Measurements from ENCODE around the gene ZMIZ1. TPM values are rescaled to one million over a fixed set of nuclear protein-coding genes. Genes with fewer than 3 reads are reported as not detected.
A peak's percentile ranks its signal among the peaks of the same experiment; 100 is the strongest.

The ZMIZ1 gene
- total and polyA plus RNA-seq, 2 experiments from 2014 or later: 48.2 to 78.8 TPM

DNA sequence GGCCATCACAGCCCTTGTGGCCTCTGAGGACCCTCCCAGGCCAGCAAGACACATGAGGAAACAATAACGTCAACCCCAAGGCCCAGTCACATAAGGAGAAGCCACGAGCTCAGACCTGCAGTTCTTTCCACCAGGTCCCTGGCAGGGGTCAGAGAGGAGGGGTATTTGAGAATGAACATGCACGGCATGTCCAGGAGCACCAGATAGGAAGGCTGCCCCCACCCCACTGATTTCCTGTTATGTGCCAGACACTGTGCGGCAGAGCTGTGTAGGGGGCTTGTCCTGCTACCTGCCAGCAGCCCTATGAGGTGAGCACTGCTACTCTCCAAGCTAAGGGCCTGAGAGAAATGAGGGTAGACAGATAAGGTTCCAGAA is 40.7 kb upstream of the ZMIZ1 start:
- no peak for DNase-seq (ENCODE audit: low read depth in 1 of 2, low spot score in 1 of 2)
- peak overlapping the region; percentile 64 for H3K27ac ChIP-seq
- H3K9me3 ChIP-seq (ENCODE audit: low read depth): no peaks in the 10 kb centered on the region
- H3K36me3 ChIP-seq: no peaks in the 10 kb centered on the region
- TF ChIP-seq, protein P1, sequence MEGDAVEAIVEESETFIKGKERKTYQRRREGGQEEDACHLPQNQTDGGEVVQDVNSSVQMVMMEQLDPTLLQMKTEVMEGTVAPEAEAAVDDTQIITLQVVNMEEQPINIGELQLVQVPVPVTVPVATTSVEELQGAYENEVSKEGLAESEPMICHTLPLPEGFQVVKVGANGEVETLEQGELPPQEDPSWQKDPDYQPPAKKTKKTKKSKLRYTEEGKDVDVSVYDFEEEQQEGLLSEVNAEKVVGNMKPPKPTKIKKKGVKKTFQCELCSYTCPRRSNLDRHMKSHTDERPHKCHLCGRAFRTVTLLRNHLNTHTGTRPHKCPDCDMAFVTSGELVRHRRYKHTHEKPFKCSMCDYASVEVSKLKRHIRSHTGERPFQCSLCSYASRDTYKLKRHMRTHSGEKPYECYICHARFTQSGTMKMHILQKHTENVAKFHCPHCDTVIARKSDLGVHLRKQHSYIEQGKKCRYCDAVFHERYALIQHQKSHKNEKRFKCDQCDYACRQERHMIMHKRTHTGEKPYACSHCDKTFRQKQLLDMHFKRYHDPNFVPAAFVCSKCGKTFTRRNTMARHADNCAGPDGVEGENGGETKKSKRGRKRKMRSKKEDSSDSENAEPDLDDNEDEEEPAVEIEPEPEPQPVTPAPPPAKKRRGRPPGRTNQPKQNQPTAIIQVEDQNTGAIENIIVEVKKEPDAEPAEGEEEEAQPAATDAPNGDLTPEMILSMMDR (IDR thresholded peaks at IDR 0.05; ENCODE audit: low read depth, low read length): no peak
- H3K27me3 ChIP-seq: no peaks in the 10 kb centered on the region
- no peak overlapping the region for H3K4me3 ChIP-seq
- peaks cover 36% of the 10 kb centered on the region for H3K4me1 ChIP-seq (ENCODE audit: low read depth)

DNA sequence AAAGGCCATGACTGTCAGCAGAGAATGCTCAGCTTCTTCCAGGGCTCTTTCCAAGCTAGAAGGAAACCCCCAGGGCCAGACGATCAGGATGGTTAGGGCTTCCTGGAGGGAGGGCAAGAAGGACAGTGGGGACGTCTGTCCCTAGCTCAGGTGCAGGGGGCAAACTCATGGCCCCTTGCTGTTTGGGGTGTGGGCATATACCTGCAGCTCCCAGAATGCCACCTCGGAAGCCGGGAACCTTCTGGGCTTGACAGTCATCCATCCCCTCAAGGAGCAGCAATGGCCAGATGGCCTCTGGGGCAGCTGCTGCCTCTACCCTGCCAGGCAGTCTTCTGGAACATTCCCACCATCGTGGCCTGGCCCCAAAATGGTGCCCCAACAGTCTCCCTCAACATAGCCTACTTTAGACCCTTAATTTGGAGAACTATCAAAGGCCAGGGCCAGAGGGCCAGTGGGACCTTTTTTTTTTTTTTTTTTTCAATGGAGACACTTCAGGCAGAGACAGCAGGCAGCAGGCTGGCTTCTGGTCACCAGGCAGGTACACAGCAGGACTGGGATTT is 40.2 kb upstream of the ZMIZ1 start:
- TF ChIP-seq, protein P1 (IDR thresholded peaks at IDR 0.05; ENCODE audit: low read depth, low read length): no peak
- no peak overlapping the region for H3K4me3 ChIP-seq
- no peaks in the 10 kb centered on the region for H3K27me3 ChIP-seq
- peak overlapping the region; percentile 64 for H3K27ac ChIP-seq
- H3K9me3 ChIP-seq (ENCODE audit: low read depth): no peaks in the 10 kb centered on the region
- no peak for DNase-seq (ENCODE audit: low read depth in 1 of 2, low spot score in 1 of 2)
- H3K36me3 ChIP-seq: no peaks in the 10 kb centered on the region
- H3K4me1 ChIP-seq (ENCODE audit: low read depth): peaks cover 31% of the 10 kb centered on the region

DNA sequence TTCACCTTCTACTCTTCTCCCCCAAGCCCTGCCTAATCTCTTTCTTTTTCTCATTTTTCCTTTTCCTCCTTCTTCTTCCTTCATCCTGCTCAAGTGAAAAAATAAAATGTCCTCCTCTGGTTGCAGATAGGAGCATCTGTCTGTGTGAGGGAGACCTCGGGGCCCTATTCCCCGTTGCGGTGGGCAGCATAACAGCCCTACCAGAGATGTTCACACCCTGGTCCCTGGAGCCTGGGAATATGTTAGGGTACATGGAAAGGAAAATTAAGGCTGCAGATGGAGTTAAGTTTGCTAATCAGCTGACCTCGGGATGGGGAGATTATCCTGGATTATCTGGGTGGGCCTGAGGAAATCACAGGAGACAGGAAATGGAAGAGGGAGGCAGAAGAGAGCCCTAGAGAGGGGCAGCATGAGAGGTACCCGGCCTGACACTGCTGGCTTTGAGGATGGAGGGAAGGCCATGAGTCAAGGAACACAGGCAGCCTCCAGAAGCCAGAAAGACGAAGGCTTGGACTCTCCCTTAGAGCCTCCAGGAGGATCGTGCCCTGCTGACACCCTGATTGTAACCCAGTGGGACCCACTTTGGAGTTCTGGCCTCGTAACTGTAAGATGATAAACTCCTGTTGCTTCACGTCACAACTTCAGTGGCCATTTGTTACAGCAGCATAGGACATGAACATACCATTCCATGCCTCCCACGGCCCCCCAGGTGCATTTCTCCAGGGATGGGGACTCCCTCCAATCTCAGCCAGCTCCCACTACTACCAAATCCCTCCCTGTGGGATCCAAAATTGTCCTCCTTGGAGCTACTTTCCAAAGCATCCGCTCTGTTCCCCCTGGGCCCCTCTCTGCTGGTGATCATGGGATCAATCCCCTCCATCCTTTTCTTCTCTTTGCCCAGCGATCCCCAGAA is 39.0 kb upstream of the ZMIZ1 start:
- H3K4me1 ChIP-seq (ENCODE audit: low read depth): peaks cover 19% of the 10 kb centered on the region
- H3K4me3 ChIP-seq: no peak overlapping the region
- TF ChIP-seq, protein P1 (IDR thresholded peaks at IDR 0.05; ENCODE audit: low read depth, low read length): no peak
- H3K27ac ChIP-seq: no peak overlapping the region
- DNase-seq (ENCODE audit: low read depth in 1 of 2, low spot score in 1 of 2): no peak
- H3K27me3 ChIP-seq: no peaks in the 10 kb centered on the region
- no peaks in the 10 kb centered on the region for H3K36me3 ChIP-seq
- no peaks in the 10 kb centered on the region for H3K9me3 ChIP-seq (ENCODE audit: low read depth)

DNA sequence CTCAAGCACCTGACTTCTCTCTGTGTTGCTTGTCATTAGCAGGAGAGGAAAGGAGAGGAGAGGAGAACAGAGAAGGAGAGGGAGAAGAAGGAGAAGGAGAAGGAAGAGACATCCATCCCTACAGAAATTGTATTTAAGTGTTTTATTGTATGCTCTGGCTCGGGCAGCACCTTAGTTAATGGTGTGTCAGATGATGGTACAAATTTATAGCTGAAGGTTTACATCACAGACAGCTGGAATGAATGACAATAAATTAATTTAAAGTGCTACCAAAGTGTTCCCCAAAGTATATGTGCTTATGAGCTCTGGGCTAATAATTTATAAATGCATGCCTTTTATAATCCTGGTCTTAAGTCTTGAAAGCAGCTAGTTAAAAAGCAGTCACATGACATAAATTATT is 38.1 kb upstream of the ZMIZ1 start:
- DNase-seq (ENCODE audit: low read depth in 1 of 2, low spot score in 1 of 2): no peak
- H3K36me3 ChIP-seq: no peaks in the 10 kb centered on the region
- TF ChIP-seq, protein P1 (IDR thresholded peaks at IDR 0.05; ENCODE audit: low read depth, low read length): no peak
- H3K27me3 ChIP-seq: no peaks in the 10 kb centered on the region
- H3K9me3 ChIP-seq (ENCODE audit: low read depth): no peaks in the 10 kb centered on the region
- H3K27ac ChIP-seq: no peak overlapping the region
- H3K4me1 ChIP-seq (ENCODE audit: low read depth): peaks cover 12% of the 10 kb centered on the region
- no peak overlapping the region for H3K4me3 ChIP-seq

DNA sequence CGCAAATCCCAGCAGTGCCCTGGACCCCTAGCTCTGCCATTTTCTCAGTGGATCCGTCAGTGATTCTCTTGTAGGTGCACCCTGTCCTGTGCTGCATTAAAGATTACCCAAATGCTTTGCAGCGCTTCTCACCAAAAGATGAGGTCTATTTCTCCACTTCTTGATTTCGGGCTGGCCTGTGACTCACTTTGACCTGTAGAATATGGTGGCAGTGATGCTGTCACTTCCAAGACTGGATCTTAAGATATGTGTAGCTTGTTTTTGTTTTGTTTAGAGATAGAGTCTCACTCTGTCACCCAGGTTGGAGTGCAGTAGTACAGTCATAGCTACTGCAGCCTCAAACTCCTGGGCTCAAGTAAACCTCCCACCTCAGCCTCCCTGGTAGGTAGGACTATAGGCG is 37.0 kb upstream of the ZMIZ1 start:
- Histone ChIP-seq H3K27ac (no peak overlapping the region), H3K27me3 (no peaks in the 10 kb centered on the region), H3K4me1 (ENCODE audit: low read depth) (peaks cover 12% of the 10 kb centered on the region), H3K9me3 (ENCODE audit: low read depth) (no peaks in the 10 kb centered on the region), H3K4me3 (no peak overlapping the region), H3K36me3 (no peaks in the 10 kb centered on the region)
- no peak for DNase-seq (ENCODE audit: low read depth in 1 of 2, low spot score in 1 of 2)
- TF ChIP-seq, protein P1 (IDR thresholded peaks at IDR 0.05; ENCODE audit: low read depth, low read length): no peak

All from cardiac muscle cell (in vitro differentiated cells and primary cell).